Fibroblast of villous mesenchyme (primary cell): Measurements from ENCODE around the gene DGCR6. TPM values are rescaled to one million over a fixed set of nuclear protein-coding genes. Genes with fewer than 3 reads are reported as not detected.
"Not testable (repeated sequence)": the region's sequence is repeated elsewhere in the genome, so short reads cannot be mapped to it uniquely, and the experiment has no call there.

Experiments
- DNase-seq: peaks from one replicate; pipeline ENCODE4 v3.0.0-alpha.2; 2010; ENCODE audit warnings: low read depth
- H3K4me3 ChIP-seq: 2 replicates; pipeline ENCODE4 v1.5.1; 2011; ENCODE audit warnings: low read depth, mild to moderate bottlenecking, low read length
- CTCF ChIP-seq: IDR thresholded peaks from 2 replicates; pipeline ENCODE4 v1.5.1; 2012; ENCODE audit warnings: low read depth, mild to moderate bottlenecking, low read length; ENCODE audit not compliant: insufficient read depth
- total RNA-seq: library from RNA; depleted of rRNA; stranded (reverse); fragments of >200 nt; gene quantifications from 2 replicates; pipeline ENCODE4 v1.2.3, GENCODE V29; 2012

Gene DGCR6
- total RNA-seq, 1 donor, result 2.2 TPM

- no peak for TF ChIP-seq CTCF
- no peak for DNase-seq
- no peak overlapping the region for H3K4me3 ChIP-seq
Measured at GRCh38 chr22:18929459-18929858, 23.3 kb downstream of the DGCR6 start.

GRCh38 chr22:18931905-18932652 lies 26.0 kb downstream of the DGCR6 start:
- no peak for DNase-seq
- no peak for TF ChIP-seq CTCF
- no peak overlapping the region for H3K4me3 ChIP-seq

- no peak for TF ChIP-seq CTCF
- H3K4me3 ChIP-seq, result no peak overlapping the region
- DNase-seq, result no peak
Measured at GRCh38 chr22:18933914-18934313, 27.8 kb downstream of the DGCR6 start.

- DNase-seq, H3K4me3 ChIP-seq: not testable (repeated sequence)
Measured at GRCh38 chr22:18934688-18935087, 28.6 kb downstream of the DGCR6 start.

- no peak for TF ChIP-seq CTCF
- DNase-seq, result no peak
- H3K4me3 ChIP-seq, result no peak within 1 kb of the TSS
Measured at GRCh38 chr22:18935889-18936529, 29.9 kb downstream of the DGCR6 start, which contains the start of gene PRODH. Gene PRODH, minus strand, starts transcription at chr22:18936293. Its CDS starts 6 bp downstream, at chr22:18936287.

- H3K4me3 ChIP-seq, DNase-seq: not testable (repeated sequence)
Measured at GRCh38 chr22:18938691-18939090, 32.6 kb downstream of the DGCR6 start.

GRCh38 chr22:18947105-18947504 lies 41.0 kb downstream of the DGCR6 start:
- not testable (repeated sequence) for H3K4me3 ChIP-seq, DNase-seq

- no peak overlapping the region for H3K4me3 ChIP-seq
- no peak for DNase-seq
- TF ChIP-seq CTCF, result no peak
Measured at GRCh38 chr22:18947905-18948304, 41.8 kb downstream of the DGCR6 start.
